Measurements from ENCODE around the gene ARHGAP10.

DNA sequence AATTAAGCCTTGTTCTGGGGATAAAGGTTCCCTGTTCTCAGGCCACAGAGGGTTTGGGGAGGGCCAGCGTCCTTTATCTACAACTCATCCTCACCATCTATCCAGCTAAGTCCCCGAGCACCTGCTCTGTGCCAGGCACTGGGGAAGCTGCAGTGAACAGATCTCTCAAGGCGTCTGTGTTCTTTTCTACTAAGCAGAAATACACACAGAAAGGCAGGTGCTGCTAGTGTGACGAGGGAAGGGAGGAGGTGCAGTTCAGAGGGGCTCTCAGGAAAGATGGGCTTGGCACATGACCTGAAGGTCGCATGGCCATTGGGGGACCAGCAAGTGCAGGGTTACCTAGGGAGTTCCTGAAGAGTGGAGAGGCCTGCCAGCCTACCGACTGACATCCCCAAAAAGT is 358.1 kb downstream of the ARHGAP10 start:
- no peak for TF ChIP-seq CTCF (IDR thresholded peaks at IDR 0.05; ENCODE audit: insufficient read depth, low read depth, low read length)
- TF ChIP-seq EZH2 (IDR thresholded peaks at IDR 0.05; ENCODE audit: insufficient read depth, low read length) = no peak

Measured in astrocyte (in vitro differentiated cells and primary cell).